ENCODE results near the gene PLEKHH1. TPM values are rescaled to one million over a fixed set of nuclear protein-coding genes. Genes with fewer than 3 reads are reported as not detected.

The PLEKHH1 gene
- total and polyA plus RNA-seq, 7 donors = 1.1 to 4.5 (median 2.5) TPM

GRCh38 chr14:67572608-67573007, 39.5 kb downstream of the PLEKHH1 start:
- Histone ChIP-seq H3K27ac (no peak overlapping the region), H3K4me3 (no peak overlapping the region), H3K9me3 (no peaks in the 10 kb centered on the region), H3K36me3 (ENCODE audit: insufficient read depth in 1 of 2, low read depth in 1 of 2) (peaks cover 0 to 4% of the 10 kb centered on the region in 2 donors), H3K27me3 (ENCODE audit: insufficient read depth in 3 of 3, low read length in 2 of 3) (no peaks in the 10 kb centered on the region), H3K4me1 (no peaks in the 10 kb centered on the region)
- intact Hi-C loops (cut with DNase I) = loop anchor here in 1 of 2 donors (1.0 kb wide), 1 partner anchor 46 kb away; no protein-coding TSS in a partner anchor
- TF ChIP-seq CTCF (IDR thresholded peaks at IDR 0.05) = no peak
- ATAC-seq (no peak), DNase-seq (no peak)
- WGBS, 3 donors = 88 to 91% (median 91%) methylated on average over 5 of the region's 5 CpGs

GRCh38 chr14:67573228-67574010, 40.3 kb downstream of the PLEKHH1 start:
- intact Hi-C loops (cut with DNase I) = no loop called here

GRCh38 chr14:67574156-67574555, 41.1 kb downstream of the PLEKHH1 start:
- H3K4me1 ChIP-seq = no peaks in the 10 kb centered on the region
- ATAC-seq (no peak), DNase-seq (no peak)
- no peak overlapping the region for H3K27ac ChIP-seq
- H3K36me3 ChIP-seq (ENCODE audit: insufficient read depth in 1 of 2, low read depth in 1 of 2) = peaks cover 0 to 12% of the 10 kb centered on the region in 2 donors
- H3K4me3 ChIP-seq = no peak overlapping the region
- WGBS, 3 donors = 90 to 95% (median 91%) methylated on average over 13 to 14 of the region's 14 CpGs
- no peaks in the 10 kb centered on the region for H3K27me3 ChIP-seq (ENCODE audit: insufficient read depth in 3 of 3, low read length in 2 of 3)
- intact Hi-C loops (cut with DNase I) = no loop called here
- H3K9me3 ChIP-seq = no peaks in the 10 kb centered on the region
- TF ChIP-seq CTCF (IDR thresholded peaks at IDR 0.05) = no peak

More at GRCh38 chr14:67573228-67574010, 40.3 kb downstream of the PLEKHH1 start:
- Histone ChIP-seq H3K36me3 (ENCODE audit: insufficient read depth in 1 of 2, low read depth in 1 of 2) (peaks cover 0 to 8% of the 10 kb centered on the region in 2 donors), H3K9me3 (no peaks in the 10 kb centered on the region), H3K27me3 (ENCODE audit: insufficient read depth in 3 of 3, low read length in 2 of 3) (no peaks in the 10 kb centered on the region), H3K4me1 (no peaks in the 10 kb centered on the region), H3K4me3 (no peak overlapping the region), H3K27ac (no peak overlapping the region)
- ATAC-seq (no peak), DNase-seq (no peak)
- 80 to 90% (median 85%) methylated on average over 15 of the region's 15 CpGs for WGBS, 3 donors
- TF ChIP-seq CTCF (IDR thresholded peaks at IDR 0.05) = no peak

- ATAC-seq (no peak), DNase-seq (no peak)
- H3K27me3 ChIP-seq (ENCODE audit: insufficient read depth in 3 of 3, low read length in 2 of 3) = no peaks in the 10 kb centered on the region
- H3K9me3 ChIP-seq = no peaks in the 10 kb centered on the region
- H3K4me1 ChIP-seq = no peaks in the 10 kb centered on the region
- H3K27ac ChIP-seq = no peak overlapping the region
- H3K36me3 ChIP-seq (ENCODE audit: insufficient read depth in 1 of 2, low read depth in 1 of 2) = peaks cover 0 to 18% of the 10 kb centered on the region in 2 donors
- no peak for TF ChIP-seq CTCF (IDR thresholded peaks at IDR 0.05)
- intact Hi-C loops (cut with DNase I) = no loop called here
- no peak overlapping the region for H3K4me3 ChIP-seq
- 83 to 90% (median 89%) methylated on average over 7 of the region's 7 CpGs for WGBS, 3 donors
Measured at GRCh38 chr14:67574806-67575205, 41.7 kb downstream of the PLEKHH1 start.
